H9 (cell line): ENCODE measurements around the gene GPC6. TPM values are rescaled to one million over a fixed set of nuclear protein-coding genes. Genes with fewer than 3 reads are reported as not detected.

Source experiments
- DNase-seq: peaks from one replicate; pipeline ENCODE4 v3.0.0-alpha.2; 2017
- H2AFZ ChIP-seq: one replicate; pipeline ENCODE4 v1.6.1; 2013; ENCODE audit warnings: mild to moderate bottlenecking, low read length, control low read depth, moderate library complexity
- H2AK5ac ChIP-seq: 2 replicates; pipeline ENCODE4 v1.6.1; 2013; ENCODE audit warnings: low read length, control low read depth, mixed read lengths; ENCODE audit not compliant: insufficient read length
- H2BK120ac ChIP-seq: one replicate; pipeline ENCODE4 v1.6.1; 2013; ENCODE audit warnings: low read depth, mild to moderate bottlenecking, low read length, control low read depth, inconsistent platforms; ENCODE audit not compliant: poor library complexity, severe bottlenecking
- H2BK12ac ChIP-seq: 2 replicates; pipeline ENCODE4 v1.6.1; 2013; ENCODE audit warnings: low read length, control low read depth, mixed read lengths, low read depth; ENCODE audit not compliant: insufficient read length
- H2BK15ac ChIP-seq: 2 replicates; pipeline ENCODE4 v1.6.1; 2013; ENCODE audit warnings: low read depth, low read length, control low read depth
- H2BK20ac ChIP-seq: one replicate; pipeline ENCODE4 v1.6.1; 2013; ENCODE audit warnings: low read depth, mild to moderate bottlenecking, low read length, control low read depth, inconsistent platforms; ENCODE audit not compliant: poor library complexity, severe bottlenecking
- H2BK5ac ChIP-seq: 2 replicates; pipeline ENCODE4 v1.6.1; 2013; ENCODE audit warnings: low read length, control low read depth, mixed read lengths; ENCODE audit not compliant: insufficient read length
- H3K14ac ChIP-seq: 2 replicates; pipeline ENCODE4 v1.6.1; 2013; ENCODE audit warnings: low read length, control low read depth; ENCODE audit not compliant: insufficient read depth
- H3K18ac ChIP-seq: 2 replicates; pipeline ENCODE4 v1.6.1; 2013; ENCODE audit warnings: low read depth, mild to moderate bottlenecking, mixed read lengths, low read length, control low read depth; ENCODE audit not compliant: insufficient read length
- H3K23ac ChIP-seq: 2 replicates; pipeline ENCODE4 v1.6.1; 2013; ENCODE audit warnings: low read length, control low read depth, mixed read lengths, low read depth; ENCODE audit not compliant: insufficient read length
- H3K23me2 ChIP-seq: 2 replicates; pipeline ENCODE4 v1.6.1; 2013; ENCODE audit warnings: low read depth, mild to moderate bottlenecking, mixed read lengths, low read length, control low read depth; ENCODE audit not compliant: insufficient read length, poor library complexity, severe bottlenecking
- H3K27ac ChIP-seq: 2 replicates; pipeline ENCODE4 v1.5.1; 2013; ENCODE audit warnings: low read length, control low read depth, mixed read lengths, low read depth; ENCODE audit not compliant: insufficient read length
- H3K27me3 ChIP-seq: 2 replicates; pipeline ENCODE4 v1.6.1; 2013; ENCODE audit warnings: low read length, control low read depth, inconsistent platforms; ENCODE audit not compliant: insufficient read depth
- H3K4ac ChIP-seq: 2 replicates; pipeline ENCODE4 v1.6.1; 2013; ENCODE audit warnings: low read depth, mild to moderate bottlenecking, control low read depth, inconsistent platforms, low read length, moderate library complexity
- H3K4me1 ChIP-seq: 2 replicates; pipeline ENCODE4 v1.6.1; 2013; ENCODE audit warnings: low read length, control low read depth, inconsistent platforms; ENCODE audit not compliant: insufficient read depth
- H3K4me2 ChIP-seq: 2 replicates; pipeline ENCODE4 v1.6.1; 2013; ENCODE audit warnings: low read length, control low read depth, mixed read lengths; ENCODE audit not compliant: insufficient read length, insufficient read depth
- H3K56ac ChIP-seq: 2 replicates; pipeline ENCODE4 v1.6.1; 2013; ENCODE audit warnings: low read depth, mild to moderate bottlenecking, mixed read lengths, low read length, control low read depth; ENCODE audit not compliant: insufficient read length
- H3K79me1 ChIP-seq: 2 replicates; pipeline ENCODE4 v1.6.1; 2013; ENCODE audit warnings: low read depth, mild to moderate bottlenecking, moderate library complexity, low read length, control low read depth, inconsistent platforms; ENCODE audit not compliant: insufficient read depth, poor library complexity, severe bottlenecking
- H3K79me2 ChIP-seq: 2 replicates; pipeline ENCODE4 v1.6.1; 2013; ENCODE audit warnings: low read length, control low read depth, inconsistent platforms; ENCODE audit not compliant: insufficient read depth
- H3K9ac ChIP-seq: 2 replicates; pipeline ENCODE4 v1.6.1; 2013; ENCODE audit warnings: low read length, control low read depth, mixed read lengths; ENCODE audit not compliant: insufficient read length; ENCODE audit errors: extremely low read depth
- H3K9me3 ChIP-seq: one replicate; pipeline ENCODE4 v1.6.1; 2013; ENCODE audit warnings: low read depth, low read length, inconsistent platforms; ENCODE audit not compliant: control insufficient read depth
- H3T11ph ChIP-seq: one replicate; pipeline ENCODE4 v1.6.1; 2013; ENCODE audit warnings: mild to moderate bottlenecking, low read length, control low read depth, inconsistent platforms
- H4K20me1 ChIP-seq: one replicate; pipeline ENCODE4 v1.6.1; 2013; ENCODE audit not compliant: control insufficient read depth, insufficient read length, insufficient read depth
- H4K5ac ChIP-seq: 2 replicates; pipeline ENCODE4 v1.6.1; 2013; ENCODE audit warnings: low read depth, mild to moderate bottlenecking, mixed read lengths, low read length, control low read depth; ENCODE audit not compliant: insufficient read length
- H4K8ac ChIP-seq: replicated peaks from 2 replicates; pipeline ENCODE4 v1.6.1; 2013; ENCODE audit warnings: low read length, control low read depth, mixed read lengths, low read depth; ENCODE audit not compliant: insufficient read length
- H4K91ac ChIP-seq: 2 replicates; pipeline ENCODE4 v1.6.1; 2013; ENCODE audit warnings: low read depth, mild to moderate bottlenecking, moderate library complexity, mixed read lengths, low read length, control low read depth; ENCODE audit not compliant: insufficient read length
- H3K27ac Mint-ChIP-seq, 3 experiments: 2 replicates in 2 of 3; 3 replicates in 1 of 3; pipeline ENCODE4 v1.8.0; 2020 to 2021; ENCODE audit warnings: mixed read lengths in 3 of 3, mild to moderate bottlenecking in 1 of 3, moderate library complexity in 1 of 3
- H3K27me3 Mint-ChIP-seq: 2 replicates; pipeline ENCODE4 v1.8.0; 2021; ENCODE audit warnings: low read depth, mild to moderate bottlenecking, moderate library complexity, mixed read lengths
- H3K36me3 Mint-ChIP-seq, 3 experiments: 2 replicates in 2 of 3; 3 replicates in 1 of 3; pipeline ENCODE4 v1.8.0; 2020 to 2021; ENCODE audit warnings: low read depth in 3 of 3, mixed read lengths in 3 of 3; ENCODE audit not compliant: insufficient read depth in 1 of 3
- H3K4me1 Mint-ChIP-seq, 2 experiments: 2 replicates each; pipeline ENCODE4 v1.8.0; 2020; ENCODE audit warnings: mixed read lengths in 2 of 2
- H3K4me3 Mint-ChIP-seq, 2 experiments: 2 replicates in 1 of 2; 3 replicates in 1 of 2; pipeline ENCODE4 v1.8.0; 2020 to 2021; ENCODE audit warnings: mild to moderate bottlenecking in 2 of 2, mixed read lengths in 2 of 2, moderate library complexity in 1 of 2
- H3K9me3 Mint-ChIP-seq, 2 experiments: 2 replicates in 1 of 2; 3 replicates in 1 of 2; pipeline ENCODE4 v1.8.0; 2020; ENCODE audit warnings: mild to moderate bottlenecking in 2 of 2, mixed read lengths in 2 of 2, moderate library complexity in 1 of 2
- CTCF ChIP-seq: fragments of 200-600 bp; sonication (generic); conservative IDR thresholded peaks from 3 replicates; pipeline ENCODE4 v1.8.0; 2021; ENCODE audit warnings: antibody characterized with exemption, mild to moderate bottlenecking
- WGBS: extraction: QIAGEN DNeasy Blood & Tissue Kit; methylation state at CpG from one replicate; pipeline ENCODE4 v1.1.7; 2013; ENCODE audit warnings: missing lambda C conversion rate, low lambda C conversion rate, mixed read lengths; ENCODE audit not compliant: insufficient read length; ENCODE audit errors: extremely low coverage; 5-methylcytosine and 5-hydroxymethylcytosine counted together
- total RNA-seq: library from RNA; stranded (reverse); gene quantifications from 2 replicates; pipeline ENCODE4 v1.2.1, GENCODE V29; 2021

The GPC6 gene
- total RNA-seq, 1 experiment from 2014 or later, result 15.6 TPM

- Histone ChIP-seq H3K27me3 (no peaks in the 10 kb centered on the region), H2BK20ac (no peak overlapping the region), H3K23ac (no peak overlapping the region), H3K9ac (no peak overlapping the region), H3K23me2 (no peaks in the 10 kb centered on the region), H2BK15ac (no peak overlapping the region), H3K4me2 (no peak overlapping the region), H3K9me3 (no peaks in the 10 kb centered on the region), H3K27ac (no peak overlapping the region), H3K79me2 (no peaks in the 10 kb centered on the region), H2BK120ac (no peak overlapping the region), H4K20me1 (no peaks in the 10 kb centered on the region), H3T11ph (no peak overlapping the region), H2BK12ac (no peak overlapping the region), H3K56ac (no peak overlapping the region), H3K79me1 (no peaks in the 10 kb centered on the region), H2BK5ac (no peak overlapping the region), H4K91ac (no peak overlapping the region), H4K8ac (no peak overlapping the region), H3K18ac (no peak overlapping the region), H2AFZ (no peak overlapping the region), H4K5ac (no peak overlapping the region), H3K4me1 (no peaks in the 10 kb centered on the region), H2AK5ac (no peak overlapping the region), H3K4ac (no peak overlapping the region), H3K14ac (no peak overlapping the region)
- Mint-ChIP-seq H3K36me3 (no peaks in the 10 kb centered on the region), H3K4me3 (no peak overlapping the region), H3K9me3 (peaks cover 2 to 3% of the 10 kb centered on the region in 2 experiments; a peak in 3 of 5 replicates), H3K4me1 (peaks cover 12 to 16% of the 10 kb centered on the region in 2 experiments), H3K27me3 (peaks cover 6% of the 10 kb centered on the region), H3K27ac (no peak overlapping the region)
- no peak for DNase-seq
- WGBS, result no CpG with 5 or more reads among the region's 1 CpG
- no peak for TF ChIP-seq CTCF
These were observed 1143.4 kb downstream of the GPC6 start for GRCh38 chr13:94369972-94370436.
